CD4-positive, CD25-positive, alpha-beta regulatory T cell (primary cell): ENCODE measurements around the gene MAST4. TPM values are rescaled to one million over a fixed set of nuclear protein-coding genes. Genes with fewer than 3 reads are reported as not detected.

ENCODE experiments used
- ATAC-seq, 2 donors: fragments of 150-1000 bp; cut with Tn5 transposase; one replicate each; pipeline ENCODE4 v1.10.0; 2021; ENCODE audit warnings: low read depth in 2 of 2, moderate number of reproducible peaks in 2 of 2, moderate library complexity in 1 of 2
- DNase-seq, 3 donors: peaks; one replicate each; pipeline versions ENCODE4 v3.0.0 to v3.0.0-alpha.2; 2012 to 2022; ENCODE audit warnings: mixed read lengths in 1 of 3
- H3K27ac ChIP-seq: one replicate; pipeline ENCODE4 v1.7.0; 2013; ENCODE audit warnings: mild to moderate bottlenecking, low read length; ENCODE audit not compliant: insufficient read depth, poor library complexity, severe bottlenecking
- H3K27me3 ChIP-seq: one replicate; pipeline ENCODE4 v1.7.0; 2013; ENCODE audit warnings: low read length; ENCODE audit not compliant: control insufficient read depth, insufficient read depth
- H3K36me3 ChIP-seq: one replicate; pipeline ENCODE4 v1.7.0; 2013; ENCODE audit warnings: mild to moderate bottlenecking, low read length, moderate library complexity; ENCODE audit not compliant: control insufficient read depth, insufficient read depth
- H3K4me1 ChIP-seq: 2 replicates; pipeline ENCODE4 v1.7.0; 2013; ENCODE audit warnings: mild to moderate bottlenecking, low read length; ENCODE audit not compliant: insufficient read depth, control insufficient read depth, poor library complexity, severe bottlenecking
- H3K4me3 ChIP-seq: one replicate; pipeline ENCODE4 v1.7.0; 2013; ENCODE audit warnings: low read depth, mild to moderate bottlenecking, low read length, moderate library complexity
- H3K9me3 ChIP-seq, 2 experiments: 1 replicate in 1 of 2; 2 replicates in 1 of 2; pipeline ENCODE4 v1.7.0; 2013; ENCODE audit warnings: low read length in 2 of 2, mild to moderate bottlenecking in 1 of 2, moderate library complexity in 1 of 2; ENCODE audit not compliant: control insufficient read depth in 2 of 2
- H3K27ac Mint-ChIP-seq, 3 donors: one replicate each; pipeline ENCODE4 v1.8.0; 2020 to 2022; ENCODE audit warnings: mild to moderate bottlenecking in 3 of 3, mixed read lengths in 3 of 3, moderate library complexity in 2 of 3
- H3K27me3 Mint-ChIP-seq: one replicate; pipeline ENCODE4 v1.8.0; 2022; ENCODE audit warnings: mild to moderate bottlenecking, mixed read lengths
- H3K36me3 Mint-ChIP-seq: one replicate; pipeline ENCODE4 v1.8.0; 2020; ENCODE audit warnings: mixed read lengths
- H3K4me1 Mint-ChIP-seq, 4 donors: one replicate each; pipeline ENCODE4 v1.8.0; 2020 to 2022; ENCODE audit warnings: mixed read lengths in 4 of 4, mild to moderate bottlenecking in 1 of 4
- H3K4me3 Mint-ChIP-seq, 4 donors: one replicate each; pipeline ENCODE4 v1.8.0; 2020 to 2022; ENCODE audit warnings: mild to moderate bottlenecking in 4 of 4, mixed read lengths in 4 of 4, moderate library complexity in 3 of 4
- H3K9me3 Mint-ChIP-seq, 7 donors: one replicate each; pipeline ENCODE4 v1.8.0; 2020 to 2022; ENCODE audit warnings: mixed read lengths in 7 of 7, mild to moderate bottlenecking in 3 of 7, moderate library complexity in 2 of 7
- polyA plus RNA-seq, 4 donors: library from polyadenylated mRNA; unstranded; fragments of 300-500 nt; fragmentation: Illumina TruSeq; gene quantifications; one replicate each; pipeline ENCODE4 v1.2.3, GENCODE V29; 2021
- total RNA-seq: library from RNA; stranded (reverse); gene quantifications from one replicate; pipeline ENCODE4 v1.2.3, GENCODE V29; 2022

MAST4 gene
- total and polyA plus RNA-seq, 5 donors from 2014 or later: 11.7 to 54.1 (median 12.7) TPM

GRCh38 chr5:66558560-66558959, 37.6 kb upstream of the MAST4 start:
- Histone ChIP-seq H3K36me3 (no peaks in the 10 kb centered on the region), H3K4me1 (no peaks in the 10 kb centered on the region), H3K27me3 (no peaks in the 10 kb centered on the region), H3K4me3 (no peak overlapping the region), H3K9me3 (peaks cover 2 to 3% of the 10 kb centered on the region in 2 experiments), H3K27ac (no peak overlapping the region)
- Mint-ChIP-seq H3K4me3 (no peak overlapping the region), H3K4me1 (no peaks in the 10 kb centered on the region), H3K9me3 (peaks cover 0 to 8% (median 0%) of the 10 kb centered on the region in 7 donors), H3K27me3 (peaks cover 5% of the 10 kb centered on the region), H3K36me3 (no peaks in the 10 kb centered on the region), H3K27ac (no peak overlapping the region)
- DNase-seq (peak in 1 of 3 donors; percentile 24), ATAC-seq (no peak)

DNA sequence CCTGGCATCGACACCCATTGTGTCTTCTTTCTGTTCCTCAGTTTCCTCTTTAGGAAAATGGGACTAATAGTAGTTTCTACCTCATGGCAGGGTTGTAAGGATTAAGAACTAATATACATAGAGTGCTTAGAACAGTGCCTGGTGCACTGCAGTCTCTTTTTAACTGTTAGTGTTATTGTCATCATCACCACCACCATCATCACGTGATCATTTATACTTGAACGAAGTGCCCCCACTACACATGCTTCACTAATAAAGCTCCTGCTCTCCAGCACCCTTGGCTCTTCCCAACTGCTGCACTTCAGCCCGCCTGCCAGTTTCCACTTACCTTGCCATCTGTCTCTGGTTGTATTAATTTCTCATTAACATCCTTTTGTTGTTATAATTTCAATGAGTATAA, 35.8 kb upstream of the MAST4 start:
- H3K4me1 Mint-ChIP-seq: no peaks in the 10 kb centered on the region
- no peaks in the 10 kb centered on the region for H3K36me3 ChIP-seq
- H3K9me3 ChIP-seq: peaks cover 0 to 3% of the 10 kb centered on the region in 2 experiments
- H3K27me3 Mint-ChIP-seq: peaks cover 5% of the 10 kb centered on the region
- no peak overlapping the region for H3K4me3 ChIP-seq
- H3K9me3 Mint-ChIP-seq: peaks cover 0 to 6% (median 0%) of the 10 kb centered on the region in 7 donors
- ATAC-seq: no peak
- H3K27ac Mint-ChIP-seq: no peak overlapping the region
- no peaks in the 10 kb centered on the region for H3K36me3 Mint-ChIP-seq
- no peaks in the 10 kb centered on the region for H3K4me1 ChIP-seq
- no peak overlapping the region for H3K4me3 Mint-ChIP-seq
- DNase-seq: no peak
- no peak overlapping the region for H3K27ac ChIP-seq
- no peaks in the 10 kb centered on the region for H3K27me3 ChIP-seq

GRCh38 chr5:66561256-66561990, 34.8 kb upstream of the MAST4 start:
- Histone ChIP-seq H3K27ac (no peak overlapping the region), H3K4me3 (no peak overlapping the region), H3K36me3 (no peaks in the 10 kb centered on the region), H3K4me1 (no peaks in the 10 kb centered on the region), H3K27me3 (no peaks in the 10 kb centered on the region), H3K9me3 (peaks cover 0 to 3% of the 10 kb centered on the region in 2 experiments)
- Mint-ChIP-seq H3K27me3 (peaks cover 5% of the 10 kb centered on the region), H3K9me3 (peaks cover 0 to under 1% (median 0%) of the 10 kb centered on the region in 7 donors), H3K36me3 (no peaks in the 10 kb centered on the region), H3K4me1 (peaks cover 0 to 2% (median 0%) of the 10 kb centered on the region in 4 donors), H3K4me3 (no peak overlapping the region), H3K27ac (no peak overlapping the region)
- no peak for ATAC-seq
- no peak for DNase-seq

DNA sequence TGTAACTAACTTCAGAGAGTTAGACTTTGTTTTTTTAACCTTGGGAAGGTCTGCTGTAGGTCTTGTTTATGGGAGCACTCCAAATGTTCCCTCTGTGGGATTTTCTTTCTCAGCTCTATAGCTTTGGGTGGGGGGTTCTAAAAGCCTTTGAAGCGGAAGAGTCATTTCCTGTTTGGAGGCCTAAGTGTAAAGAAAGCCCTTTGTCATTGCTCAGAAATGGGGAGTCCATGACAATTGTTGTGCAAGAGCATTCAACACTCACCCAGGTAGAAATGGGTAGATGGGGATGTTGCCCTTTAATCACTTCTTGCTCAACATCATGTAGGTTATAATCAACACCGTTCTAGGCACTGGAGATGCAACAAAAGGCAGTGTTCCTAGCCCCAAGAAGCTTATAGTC, 30.3 kb upstream of the MAST4 start:
- no peak for ATAC-seq
- no peaks in the 10 kb centered on the region for H3K9me3 ChIP-seq
- no peaks in the 10 kb centered on the region for H3K27me3 ChIP-seq
- no peaks in the 10 kb centered on the region for H3K36me3 Mint-ChIP-seq
- no peak for DNase-seq
- H3K4me3 ChIP-seq: no peak overlapping the region
- no peak overlapping the region for H3K27ac Mint-ChIP-seq
- H3K4me3 Mint-ChIP-seq: no peak overlapping the region
- H3K4me1 Mint-ChIP-seq: peaks cover 0 to 2% (median 0%) of the 10 kb centered on the region in 4 donors
- H3K27me3 Mint-ChIP-seq: no peaks in the 10 kb centered on the region
- H3K27ac ChIP-seq: no peak overlapping the region
- no peaks in the 10 kb centered on the region for H3K4me1 ChIP-seq
- no peaks in the 10 kb centered on the region for H3K36me3 ChIP-seq
- H3K9me3 Mint-ChIP-seq: peaks cover 0 to 2% (median 0%) of the 10 kb centered on the region in 7 donors

- no peak overlapping the region for H3K27ac Mint-ChIP-seq
- DNase-seq (no peak), ATAC-seq (no peak)
- H3K4me1 Mint-ChIP-seq: peaks cover 0 to 2% (median 0%) of the 10 kb centered on the region in 4 donors
- peaks cover 0 to 2% (median 0%) of the 10 kb centered on the region in 7 donors for H3K9me3 Mint-ChIP-seq
- no peaks in the 10 kb centered on the region for H3K36me3 Mint-ChIP-seq
- no peaks in the 10 kb centered on the region for H3K36me3 ChIP-seq
- H3K4me3 ChIP-seq: no peak overlapping the region
- no peaks in the 10 kb centered on the region for H3K27me3 Mint-ChIP-seq
- no peaks in the 10 kb centered on the region for H3K27me3 ChIP-seq
- no peak overlapping the region for H3K27ac ChIP-seq
- no peaks in the 10 kb centered on the region for H3K9me3 ChIP-seq
- no peaks in the 10 kb centered on the region for H3K4me1 ChIP-seq
- H3K4me3 Mint-ChIP-seq: no peak overlapping the region
Measured at GRCh38 chr5:66567474-66567873, 28.7 kb upstream of the MAST4 start.

DNA sequence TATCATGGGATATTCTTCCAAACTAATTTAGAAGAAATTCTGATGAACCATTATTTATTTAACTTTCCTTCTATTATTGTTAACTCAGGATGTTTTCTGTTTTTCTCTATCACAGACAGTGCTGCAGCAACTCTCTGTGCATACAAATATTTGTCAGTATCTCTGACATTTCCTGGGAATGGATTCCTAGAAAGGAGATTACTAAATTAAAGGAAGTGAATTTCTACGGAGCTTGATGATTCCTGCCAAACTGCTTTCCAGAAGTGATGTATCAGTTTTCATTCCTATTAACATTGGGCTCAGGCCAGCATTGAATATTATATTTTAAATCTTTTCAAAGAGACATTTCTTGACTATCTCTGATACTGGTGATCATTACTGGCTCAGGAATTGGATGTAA, 26.0 kb upstream of the MAST4 start:
- Mint-ChIP-seq H3K27me3 (no peaks in the 10 kb centered on the region), H3K4me1 (peaks cover 0 to 2% (median 0%) of the 10 kb centered on the region in 4 donors), H3K27ac (no peak overlapping the region), H3K36me3 (no peaks in the 10 kb centered on the region), H3K9me3 (peaks cover 0 to 4% (median 0%) of the 10 kb centered on the region in 7 donors), H3K4me3 (no peak overlapping the region)
- ATAC-seq (no peak), DNase-seq (no peak)
- H3K9me3 ChIP-seq: no peaks in the 10 kb centered on the region
- no peak overlapping the region for H3K27ac ChIP-seq
- H3K4me1 ChIP-seq: no peaks in the 10 kb centered on the region
- H3K36me3 ChIP-seq: no peaks in the 10 kb centered on the region
- H3K4me3 ChIP-seq: no peak overlapping the region
- no peaks in the 10 kb centered on the region for H3K27me3 ChIP-seq

DNA sequence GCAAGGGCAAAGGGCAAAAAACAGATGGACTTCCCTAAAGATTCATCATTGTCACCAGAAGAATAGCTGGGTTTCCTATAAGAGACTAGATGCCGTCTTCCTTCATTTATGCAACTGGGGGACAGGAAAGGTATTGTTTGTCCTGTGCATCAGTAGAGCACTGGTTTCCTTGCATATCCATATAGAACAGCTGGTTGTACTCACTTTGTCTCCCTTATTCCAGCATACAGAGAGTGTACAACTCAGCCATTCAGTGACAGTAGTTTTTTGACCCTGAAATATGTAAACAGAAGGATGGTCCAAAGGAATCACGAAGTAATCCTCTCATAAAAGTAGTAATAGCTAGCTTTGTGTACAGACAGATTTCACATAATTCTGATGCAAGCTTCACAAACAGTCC, 22.5 kb upstream of the MAST4 start:
- H3K4me1 Mint-ChIP-seq: no peaks in the 10 kb centered on the region
- H3K4me3 Mint-ChIP-seq: no peak overlapping the region
- no peaks in the 10 kb centered on the region for H3K36me3 Mint-ChIP-seq
- H3K4me3 ChIP-seq: no peak overlapping the region
- DNase-seq (no peak), ATAC-seq (no peak)
- peaks cover 0 to 5% (median 0%) of the 10 kb centered on the region in 7 donors for H3K9me3 Mint-ChIP-seq
- H3K27ac Mint-ChIP-seq: no peak overlapping the region
- H3K4me1 ChIP-seq: no peaks in the 10 kb centered on the region
- no peaks in the 10 kb centered on the region for H3K27me3 Mint-ChIP-seq
- no peak overlapping the region for H3K27ac ChIP-seq
- no peaks in the 10 kb centered on the region for H3K36me3 ChIP-seq
- no peaks in the 10 kb centered on the region for H3K9me3 ChIP-seq
- no peaks in the 10 kb centered on the region for H3K27me3 ChIP-seq
